NK-92 treated with Interleukin-12 subunit alpha and Interleukin-12 subunit beta, amount 100 ng/mL, for 24 hours (cell line): ENCODE data around the gene CCL23.
"Not testable (repeated sequence)": the region's sequence is repeated elsewhere in the genome, so short reads cannot be mapped to it uniquely, and the experiment has no call there.

ENCODE experiments used
- DNase-seq: peaks from one replicate; lab custom pipeline; 2025; lab: John Stamatoyannopoulos, UW

Gene CCL23

GRCh38 chr17:36017799-36018198, at the start of gene CCL23:
TSS of gene CCL23 (minus strand) at chr17:36017972. CDS start at chr17:36017897, 75 bp downstream.
- DNase-seq, result no peak

- DNase-seq, result peak; percentile 79
These were observed 48.7 kb upstream of the CCL23 start for GRCh38 chr17:36066365-36066985.

GRCh38 chr17:36063786-36064541, 46.2 kb upstream of the CCL23 start, which contains the start of gene CCL18:
TSS of gene CCL18 (plus strand) at chr17:36064272. CDS start at chr17:36064343, 71 bp downstream.
- DNase-seq, result peak; percentile 45

- DNase-seq, result no peak
These were observed 43.0 kb upstream of the CCL23 start for GRCh38 chr17:36060816-36061215.

GRCh38 chr17:36059406-36059805, 41.6 kb upstream of the CCL23 start:
- no peak for DNase-seq

GRCh38 chr17:36057911-36058310, 40.1 kb upstream of the CCL23 start:
- DNase-seq, result no peak

GRCh38 chr17:36055921-36056520, 38.2 kb upstream of the CCL23 start:
- DNase-seq, result no peak

- no peak for DNase-seq
These were observed 37.4 kb upstream of the CCL23 start for GRCh38 chr17:36055171-36055570.

- no peak for DNase-seq
These were observed 31.9 kb upstream of the CCL23 start for GRCh38 chr17:36049643-36050042.

- DNase-seq, result no peak
These were observed 30.3 kb upstream of the CCL23 start for GRCh38 chr17:36048066-36048465.

GRCh38 chr17:36036235-36036634, 18.5 kb upstream of the CCL23 start:
- DNase-seq, result no peak

GRCh38 chr17:36034127-36034526, 16.4 kb upstream of the CCL23 start:
- DNase-seq, result no peak

GRCh38 chr17:36030956-36031355, 13.2 kb upstream of the CCL23 start:
- DNase-seq, result no peak

GRCh38 chr17:36027761-36028160, 10.0 kb upstream of the CCL23 start:
- no peak for DNase-seq

- DNase-seq, result no peak
These were observed 6.5 kb upstream of the CCL23 start for GRCh38 chr17:36024106-36024869.

GRCh38 chr17:36019423-36019822, 1.7 kb upstream of the CCL23 start:
- no peak for DNase-seq

GRCh38 chr17:36016555-36016954, 1.2 kb downstream of the CCL23 start:
- no peak for DNase-seq

- not testable (repeated sequence) for DNase-seq
These were observed 1.9 kb downstream of the CCL23 start for GRCh38 chr17:36015895-36016294.

GRCh38 chr17:36014946-36015345, 2.8 kb downstream of the CCL23 start:
- DNase-seq, result no peak

GRCh38 chr17:36011201-36011600, 6.6 kb downstream of the CCL23 start:
- no peak for DNase-seq

GRCh38 chr17:36008998-36009665, 8.6 kb downstream of the CCL23 start:
- DNase-seq, result no peak

- no peak for DNase-seq
These were observed 13.1 kb downstream of the CCL23 start for GRCh38 chr17:36004594-36005108.
